Measurements from ENCODE around the gene POU2F2. TPM values are rescaled to one million over a fixed set of nuclear protein-coding genes. Genes with fewer than 3 reads are reported as not detected.
A peak's percentile ranks its signal among the peaks of the same experiment; 100 is the strongest.

Gene POU2F2
- polyA plus RNA-seq, 1 of the 3 experiments (the other 2 are of a cell fraction), result 0.49 TPM

- Histone ChIP-seq H3K27me3 (ENCODE audit: insufficient read depth) (no peaks in the 10 kb centered on the region), H3K4me1 (ENCODE audit: control insufficient read depth in 1 of 2, insufficient read depth in 2 of 2, low read depth in 1 of 2, low read length in 1 of 2) (peaks cover 3 to 22% of the 10 kb centered on the region in 2 experiments; a peak in 2 of 4 replicates), H3K9me2 (no peaks in the 10 kb centered on the region), H3K27ac (ENCODE audit: low read depth in 2 of 2, low read length in 1 of 2) (peak overlapping the region in 1 of 2 experiments; percentile 62; a peak in 2 of 4 replicates), H3K4me2 (peak overlapping the region; percentile 19; the same call in 1 of the 2 replicates), H3K79me2 (ENCODE audit: insufficient read depth) (no peaks in the 10 kb centered on the region), H3K36me3 (replicated peaks in 1 of 2; ENCODE audit: control insufficient read depth in 1 of 2, insufficient read depth in 2 of 2, low read length in 1 of 2) (no peaks in the 10 kb centered on the region), H3K9me3 (no peaks in the 10 kb centered on the region), H3F3A (replicated peaks; ENCODE audit: insufficient read depth) (no peaks in the 10 kb centered on the region), H3K4me3 (ENCODE audit: low read depth in 2 of 2, low read length in 1 of 2) (no peak overlapping the region), H2AFZ (ENCODE audit: low read depth) (no peak overlapping the region), H4K20me1 (ENCODE audit: insufficient read depth) (no peaks in the 10 kb centered on the region), H3K9ac (no peak overlapping the region)
- POLR2A ChIA-PET, result no interaction called here
- DNase-seq, result peak; percentile 84
- 61% methylated on average over 17 of the region's 20 CpGs for WGBS (ENCODE audit: low lambda C conversion rate)
- CTCF ChIA-PET, result interaction anchor here (1.1 to 2.4 kb wide), 5 partner anchors 14 to 55 kb away, joined by 3 to 24 read pairs (median 7); no protein-coding TSS in a partner anchor
- TF ChIP-seq USF2 (IDR thresholded peaks at IDR 0.05; ENCODE audit: borderline replicate concordance, low read depth, low read length) (no peak), GATA2 (CRISPR knock-in tag; IDR thresholded peaks at IDR 0.05) (no peak), MEF2A (IDR thresholded peaks at IDR 0.05; ENCODE audit: borderline replicate concordance, low read depth) (no peak), EP300 (IDR thresholded peaks at IDR 0.05; ENCODE audit: borderline replicate concordance in 1 of 2, low read depth in 1 of 2, low read length in 1 of 2) (peak in 1 of 2 experiments; percentile 61; a peak in 2 of 4 replicates), GABPA (IDR thresholded peaks at IDR 0.05; ENCODE audit: low read depth) (no peak), CHD2 (IDR thresholded peaks at IDR 0.05; ENCODE audit: low read length, partially characterized antibody) (peak; percentile 52), NRF1 (IDR thresholded peaks at IDR 0.05; ENCODE audit: low read depth, low read length) (no peak), RCOR1 (IDR thresholded peaks at IDR 0.05; ENCODE audit: low read length) (peak; percentile 87), RXRA (IDR thresholded peaks at IDR 0.05; ENCODE audit: borderline replicate concordance, low read depth) (no peak), TCF12 (IDR thresholded peaks at IDR 0.05) (peak; percentile 62; the same call in 1 of the 2 replicates), MXI1 (IDR thresholded peaks at IDR 0.05; ENCODE audit: low read depth, low read length) (peak; percentile 93), SIN3A (IDR thresholded peaks at IDR 0.05; ENCODE audit: borderline replicate concordance, low read depth, low read length) (no peak), YY1 (IDR thresholded peaks at IDR 0.05; ENCODE audit: low read depth) (no peak), PBX3 (IDR thresholded peaks at IDR 0.05) (no peak), FOXJ3 (CRISPR knock-in tag; IDR thresholded peaks at IDR 0.05) (peak; percentile 53; the same call in 1 of the 2 replicates), SMC3 (IDR thresholded peaks at IDR 0.05; ENCODE audit: low read depth, low read length) (no peak; the same call in 1 of the 2 replicates), TEAD4 (IDR thresholded peaks at IDR 0.05; ENCODE audit: borderline replicate concordance, insufficient read depth) (no peak), RAD21 (IDR thresholded peaks at IDR 0.05; ENCODE audit: low read length) (peak; percentile 1; the same call in 1 of the 2 replicates), EZH2phosphoT487 (IDR thresholded peaks at IDR 0.05; ENCODE audit: borderline replicate concordance, low read depth) (no peak), NFIC (IDR thresholded peaks at IDR 0.05; ENCODE audit: borderline replicate concordance) (no peak; the same call in 1 of the 2 replicates), MAX (IDR thresholded peaks at IDR 0.05; ENCODE audit: low read depth) (no peak), FOXM1 (IDR thresholded peaks at IDR 0.05; ENCODE audit: low read depth) (no peak)
- TF ChIP-seq, protein P1, sequence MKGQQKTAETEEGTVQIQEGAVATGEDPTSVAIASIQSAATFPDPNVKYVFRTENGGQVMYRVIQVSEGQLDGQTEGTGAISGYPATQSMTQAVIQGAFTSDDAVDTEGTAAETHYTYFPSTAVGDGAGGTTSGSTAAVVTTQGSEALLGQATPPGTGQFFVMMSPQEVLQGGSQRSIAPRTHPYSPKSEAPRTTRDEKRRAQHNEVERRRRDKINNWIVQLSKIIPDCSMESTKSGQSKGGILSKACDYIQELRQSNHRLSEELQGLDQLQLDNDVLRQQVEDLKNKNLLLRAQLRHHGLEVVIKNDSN (IDR thresholded peaks at IDR 0.05; ENCODE audit: borderline replicate concordance, low read depth), result no peak
- TF ChIP-seq, protein P2, sequence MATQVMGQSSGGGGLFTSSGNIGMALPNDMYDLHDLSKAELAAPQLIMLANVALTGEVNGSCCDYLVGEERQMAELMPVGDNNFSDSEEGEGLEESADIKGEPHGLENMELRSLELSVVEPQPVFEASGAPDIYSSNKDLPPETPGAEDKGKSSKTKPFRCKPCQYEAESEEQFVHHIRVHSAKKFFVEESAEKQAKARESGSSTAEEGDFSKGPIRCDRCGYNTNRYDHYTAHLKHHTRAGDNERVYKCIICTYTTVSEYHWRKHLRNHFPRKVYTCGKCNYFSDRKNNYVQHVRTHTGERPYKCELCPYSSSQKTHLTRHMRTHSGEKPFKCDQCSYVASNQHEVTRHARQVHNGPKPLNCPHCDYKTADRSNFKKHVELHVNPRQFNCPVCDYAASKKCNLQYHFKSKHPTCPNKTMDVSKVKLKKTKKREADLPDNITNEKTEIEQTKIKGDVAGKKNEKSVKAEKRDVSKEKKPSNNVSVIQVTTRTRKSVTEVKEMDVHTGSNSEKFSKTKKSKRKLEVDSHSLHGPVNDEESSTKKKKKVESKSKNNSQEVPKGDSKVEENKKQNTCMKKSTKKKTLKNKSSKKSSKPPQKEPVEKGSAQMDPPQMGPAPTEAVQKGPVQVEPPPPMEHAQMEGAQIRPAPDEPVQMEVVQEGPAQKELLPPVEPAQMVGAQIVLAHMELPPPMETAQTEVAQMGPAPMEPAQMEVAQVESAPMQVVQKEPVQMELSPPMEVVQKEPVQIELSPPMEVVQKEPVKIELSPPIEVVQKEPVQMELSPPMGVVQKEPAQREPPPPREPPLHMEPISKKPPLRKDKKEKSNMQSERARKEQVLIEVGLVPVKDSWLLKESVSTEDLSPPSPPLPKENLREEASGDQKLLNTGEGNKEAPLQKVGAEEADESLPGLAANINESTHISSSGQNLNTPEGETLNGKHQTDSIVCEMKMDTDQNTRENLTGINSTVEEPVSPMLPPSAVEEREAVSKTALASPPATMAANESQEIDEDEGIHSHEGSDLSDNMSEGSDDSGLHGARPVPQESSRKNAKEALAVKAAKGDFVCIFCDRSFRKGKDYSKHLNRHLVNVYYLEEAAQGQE (IDR thresholded peaks at IDR 0.05; ENCODE audit: low read depth, low read length), result no peak
Measured at GRCh38 chr19:42129399-42130253, 2.6 kb downstream of the POU2F2 start.

All from SK-N-SH (cell line).